NOMO-1 treated with dmso at 0.1 percent for 144 hours (cell line): ENCODE measurements around the gene AMIGO3.

Experiments
- DNase-seq: peaks from one replicate; lab custom pipeline; 2025; ENCODE audit not compliant: unreplicated experiment; lab: John Stamatoyannopoulos, UW

AMIGO3 gene

GRCh38 chr3:49725906-49726681, 6.6 kb upstream of the AMIGO3 start:
- no peak for DNase-seq

- no peak for DNase-seq
Measured at GRCh38 chr3:49724586-49724985, 5.1 kb upstream of the AMIGO3 start.

DNA sequence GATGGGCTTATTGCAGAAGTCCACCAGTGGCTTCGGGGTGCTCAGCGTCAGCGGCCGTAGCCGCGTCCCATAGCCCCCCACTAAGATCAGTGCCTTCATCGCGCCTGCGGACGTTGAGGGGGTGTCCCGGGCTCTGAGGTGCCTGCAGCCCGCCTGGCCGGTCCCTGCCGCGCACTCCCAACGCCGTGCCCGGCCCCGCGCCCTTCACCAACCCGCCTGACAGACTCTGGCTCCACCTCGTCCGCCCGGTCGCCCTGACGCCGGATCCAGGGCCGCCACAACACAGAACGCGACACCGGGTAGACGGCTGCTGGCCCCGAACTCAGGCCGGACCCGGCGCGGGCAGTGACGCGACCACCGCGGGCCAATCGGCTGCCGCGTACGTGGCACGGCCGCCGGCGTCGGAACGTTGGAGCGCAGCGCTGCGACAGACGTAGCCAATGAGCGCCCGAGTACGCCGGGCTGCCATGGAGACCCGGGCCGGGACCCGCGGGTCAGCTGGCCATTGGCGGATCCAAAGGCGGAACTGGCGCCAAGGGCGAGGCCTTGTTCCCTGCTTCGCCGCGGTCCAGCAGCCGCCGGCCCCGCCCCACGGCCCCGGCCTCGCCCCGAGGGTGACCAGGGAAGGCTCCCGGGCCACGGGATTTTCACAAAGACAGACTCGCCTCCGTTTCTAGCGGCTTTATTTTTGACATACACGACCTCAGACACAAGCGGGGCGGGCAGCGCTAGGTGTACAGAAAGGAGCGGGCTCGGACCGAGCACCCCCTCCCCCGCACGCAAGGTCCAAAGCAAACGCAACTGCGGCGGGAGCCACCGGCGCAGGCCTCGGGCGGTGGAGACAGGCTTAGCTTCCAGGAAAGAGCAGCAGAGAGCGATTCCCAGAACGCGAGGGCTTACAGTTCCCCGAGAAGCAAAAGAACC, 4.4 kb upstream of the AMIGO3 start, which contains the start of gene GMPPB:
GMPPB (minus strand) TSS at position 324 of the 924 bp plus-strand sequence; CDS start at position 99, 225 bp downstream.
- peak; percentile 96 for DNase-seq

DNA sequence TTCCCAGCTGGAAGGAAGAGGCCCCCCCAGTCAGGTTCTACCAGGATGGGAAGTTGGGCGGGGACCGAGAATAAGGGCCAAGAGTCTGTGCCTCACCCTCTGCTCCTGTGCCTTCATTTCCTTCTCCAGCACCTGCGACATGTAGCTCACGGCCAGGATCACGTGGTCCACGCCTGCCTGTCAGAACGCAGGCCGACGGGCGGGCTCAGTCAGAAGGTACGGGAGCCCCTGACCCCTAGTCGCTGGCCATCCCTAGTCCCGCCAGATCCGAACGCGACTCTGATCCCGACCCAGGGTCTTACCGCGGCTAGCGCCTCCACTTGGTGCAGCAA, 3.8 kb upstream of the AMIGO3 start:
- DNase-seq = peak; percentile 26

DNA sequence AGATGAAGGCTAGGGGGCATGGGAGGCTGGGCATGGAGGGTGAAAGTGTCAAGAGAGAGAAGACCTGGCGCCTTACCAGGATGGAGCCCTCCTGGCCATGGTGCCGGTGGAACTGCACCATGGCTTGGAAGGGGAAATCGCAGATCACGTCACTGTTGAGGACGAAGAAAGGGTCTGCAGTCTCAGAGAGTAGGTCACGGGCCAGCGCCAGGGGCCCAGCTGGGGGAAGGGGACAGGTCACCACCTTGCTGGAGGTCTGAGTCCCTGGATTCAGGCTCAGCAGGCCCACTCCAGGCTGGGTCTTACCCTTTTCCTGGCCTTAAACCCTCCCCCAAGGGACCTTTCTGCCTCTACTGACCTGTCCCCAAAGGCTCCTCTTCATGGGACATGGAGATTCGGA, 3.4 kb upstream of the AMIGO3 start:
- DNase-seq = no peak

DNA sequence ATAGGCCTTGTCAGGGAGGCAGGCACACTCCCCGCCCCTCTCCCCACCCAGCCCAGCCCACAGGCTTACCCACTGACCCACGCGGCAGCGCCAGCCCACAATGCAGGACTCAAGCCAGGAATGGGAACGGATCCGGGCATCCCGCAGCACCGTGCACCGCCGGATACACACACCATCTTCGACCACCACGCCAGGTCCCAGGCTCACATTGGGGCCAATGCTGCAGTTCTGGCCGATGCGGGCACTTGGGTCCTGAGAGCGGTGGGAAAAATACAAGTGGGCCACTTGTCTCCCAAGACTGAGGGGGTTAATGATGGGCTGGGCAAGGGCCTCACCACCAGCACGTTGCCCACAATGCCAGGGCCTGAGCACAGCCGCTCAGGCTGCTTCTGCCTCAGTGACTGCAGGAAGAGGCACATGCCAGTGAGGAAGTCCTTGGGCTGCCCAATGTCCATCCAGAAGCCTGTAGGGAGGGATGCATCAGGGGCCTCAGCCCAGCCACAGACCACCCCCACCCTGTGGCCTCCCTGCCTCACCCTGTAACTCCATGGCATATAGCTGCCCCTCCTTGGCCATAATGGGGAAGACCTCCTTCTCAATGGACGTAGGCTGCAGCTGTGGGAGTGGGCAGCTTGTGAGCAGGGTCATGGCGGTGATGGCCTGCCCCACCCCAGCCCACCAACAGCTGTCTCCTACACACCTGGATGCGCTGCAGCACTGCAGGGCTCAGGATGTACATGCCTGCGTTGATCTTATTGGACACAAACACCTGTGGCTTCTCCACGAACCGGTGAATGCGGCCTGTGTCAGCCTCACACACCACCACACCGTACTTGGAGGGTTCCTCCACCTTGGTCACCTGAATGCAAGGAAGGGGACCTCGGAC, 2.7 kb upstream of the AMIGO3 start:
- DNase-seq = no peak

DNA sequence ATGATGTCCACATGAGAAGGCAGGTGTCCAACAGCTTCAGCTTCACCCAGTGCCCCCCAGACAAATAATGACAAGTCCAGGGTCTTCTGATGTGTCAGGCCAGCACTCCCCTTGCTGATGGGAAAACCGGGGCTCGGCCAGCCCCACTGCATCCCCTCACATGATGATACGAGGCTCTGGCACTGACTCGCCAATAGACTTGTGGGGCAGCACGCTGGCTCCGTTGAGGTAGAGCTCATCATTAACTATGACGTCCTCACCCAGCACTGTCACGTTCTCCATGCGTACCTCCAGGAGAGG, 2.1 kb upstream of the AMIGO3 start:
- DNase-seq = no peak

DNA sequence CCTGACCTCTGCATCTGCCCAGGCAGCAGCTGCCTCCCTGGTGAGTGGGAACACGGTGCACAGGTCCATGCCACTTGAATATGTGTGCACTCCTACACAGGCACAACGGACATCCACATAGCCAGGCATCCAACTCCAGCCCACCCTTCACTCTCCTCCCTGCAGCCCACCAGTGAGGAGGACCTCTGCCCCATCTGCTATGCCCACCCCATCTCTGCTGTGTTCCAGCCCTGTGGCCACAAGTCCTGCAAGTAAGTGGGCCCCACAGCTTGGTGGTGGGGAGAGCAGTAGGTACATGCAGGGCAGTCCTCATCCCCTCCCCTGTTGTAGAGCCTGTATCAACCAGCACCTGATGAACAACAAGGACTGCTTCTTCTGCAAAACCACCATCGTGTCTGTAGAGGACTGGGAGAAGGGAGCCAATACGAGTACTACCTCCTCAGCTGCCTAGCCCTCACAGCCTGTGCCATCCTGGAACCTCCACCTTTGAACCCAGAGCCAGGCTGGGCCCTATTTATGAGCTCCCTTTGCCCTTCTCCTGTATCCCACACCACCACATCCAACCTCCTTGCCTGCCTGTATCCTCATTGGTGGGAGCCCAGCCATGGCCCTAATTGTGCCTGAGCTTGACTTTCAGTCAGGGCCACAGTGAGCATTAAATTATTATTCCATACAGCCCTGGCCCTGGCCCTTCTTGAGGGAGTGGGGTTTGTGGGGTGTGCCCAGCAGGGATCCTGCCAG, 1.5 kb upstream of the AMIGO3 start:
- DNase-seq = no peak

DNA sequence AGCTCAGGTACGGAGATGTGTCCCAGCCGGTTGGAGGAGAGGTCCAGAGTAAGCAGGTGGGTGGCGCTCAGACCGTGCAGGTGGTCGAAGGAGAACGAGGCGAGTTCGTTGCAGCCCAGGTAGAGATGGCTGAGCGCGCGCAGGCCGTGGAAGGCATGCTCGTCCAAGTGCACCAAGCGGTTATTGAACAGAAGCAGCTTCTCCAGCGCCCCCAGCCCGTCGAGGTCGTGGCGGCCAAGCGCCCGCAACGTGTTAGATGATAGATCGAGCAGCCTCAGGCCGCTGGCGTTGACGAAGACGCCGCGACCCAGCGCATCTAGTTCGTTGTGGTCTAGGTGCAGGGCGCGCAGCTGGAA, 648 bp downstream of the AMIGO3 start:
- no peak for DNase-seq

GRCh38 chr3:49717959-49718857, 1.3 kb downstream of the AMIGO3 start:
- DNase-seq = no peak

GRCh38 chr3:49717211-49717958, 2.1 kb downstream of the AMIGO3 start:
- DNase-seq = no peak

DNA sequence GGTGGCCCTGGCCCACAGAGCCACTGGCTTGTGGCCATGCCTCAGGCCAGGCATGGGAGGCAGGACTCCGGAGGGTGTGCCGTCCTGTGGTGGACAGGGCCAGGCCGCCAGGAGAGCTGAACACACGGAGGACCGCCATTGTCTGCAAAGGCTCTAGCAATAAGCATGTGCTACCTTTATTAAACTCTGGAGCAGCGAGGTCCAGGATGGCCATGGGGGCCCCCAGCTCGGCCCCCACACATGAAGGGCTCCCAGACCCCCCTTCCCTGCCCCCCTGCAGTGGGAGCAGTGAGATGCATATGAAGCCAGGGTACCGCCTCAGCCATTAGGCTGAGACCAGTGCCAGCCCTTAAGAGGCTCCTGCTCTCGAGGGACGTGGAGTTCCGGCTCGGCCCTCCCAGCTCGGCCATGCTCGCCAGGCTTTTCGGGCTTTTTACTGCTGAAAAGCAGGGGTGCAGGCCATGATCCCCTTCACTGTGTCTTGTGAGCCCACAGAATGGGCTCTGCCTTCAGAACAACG, 2.7 kb downstream of the AMIGO3 start:
- DNase-seq = no peak

- no peak for DNase-seq
Measured at GRCh38 chr3:49716169-49716568, 3.3 kb downstream of the AMIGO3 start.

GRCh38 chr3:49715611-49716121, 3.8 kb downstream of the AMIGO3 start:
- no peak for DNase-seq

DNA sequence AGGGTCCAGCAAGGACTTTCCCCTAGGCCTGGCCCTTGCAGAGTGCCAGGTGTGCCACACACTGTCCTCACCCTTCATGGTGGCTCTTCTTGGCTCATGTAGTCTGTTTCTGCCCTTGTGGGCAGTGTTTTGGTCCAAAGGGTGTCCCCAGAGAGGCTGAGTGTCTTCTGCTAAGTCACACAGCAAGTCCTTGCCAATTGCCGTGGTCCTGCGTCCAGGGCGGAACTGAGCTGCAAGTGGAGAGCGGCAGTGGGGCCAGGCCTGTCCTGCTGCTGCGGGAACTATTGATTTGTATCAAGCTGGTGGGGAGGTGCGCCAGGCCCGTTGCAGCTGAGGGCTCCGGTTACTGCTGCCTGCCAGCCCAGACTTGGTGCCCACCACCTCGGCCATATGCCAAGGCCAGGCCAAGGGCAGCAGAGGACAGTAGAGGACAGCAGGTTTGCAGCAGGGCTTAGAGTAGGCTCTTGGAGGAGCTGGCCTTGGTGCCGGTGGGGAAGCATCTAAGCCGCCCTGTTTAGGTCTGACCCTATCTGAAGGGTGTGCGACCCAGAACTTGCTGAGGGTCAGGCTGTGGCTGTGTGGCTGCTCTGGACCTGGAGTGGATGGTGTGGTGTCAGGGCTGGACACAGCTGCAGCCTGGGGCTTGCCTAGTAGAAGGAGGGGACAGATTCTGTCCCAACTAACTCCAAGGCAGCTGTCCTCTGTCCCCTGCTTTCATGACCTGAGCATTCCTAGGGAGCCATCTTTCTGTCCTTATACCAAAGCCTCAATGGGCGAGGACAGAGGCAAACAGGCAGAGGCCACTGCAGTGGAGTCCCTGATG, 4.5 kb downstream of the AMIGO3 start:
- DNase-seq = no peak

- no peak for DNase-seq
Measured at GRCh38 chr3:49713336-49714105, 6.0 kb downstream of the AMIGO3 start.
